ENCODE data around the gene GAS6. TPM values are rescaled to one million over a fixed set of nuclear protein-coding genes. Genes with fewer than 3 reads are reported as not detected.

Gene GAS6
- total RNA-seq, 1 experiment from 2014 or later: 20.9 TPM

- H3K4me3 ChIP-seq (ENCODE audit: low read length): no peak overlapping the region
- H4K20me1 ChIP-seq (ENCODE audit: low read length): no peaks in the 10 kb centered on the region
- H3K27me3 ChIP-seq (ENCODE audit: low read length): no peaks in the 10 kb centered on the region
- intact Hi-C loops (cut with micrococcal nuclease): loop anchor here (5.0 kb wide), 1 partner anchor 36 kb away; the partner anchor contains the start of gene GAS6
- H2AFZ ChIP-seq (ENCODE audit: low read length): no peak overlapping the region
- DNase-seq (peak; percentile 7), ATAC-seq (no peak)
- H3K4me2 ChIP-seq (ENCODE audit: low read length): 0 out of 2 replicates have a peak overlapping the region, but pooled peaks have one; percentile 45
- peak overlapping the region; percentile 71 for H3K27ac ChIP-seq (ENCODE audit: low read length)
- no peak overlapping the region for H3K9ac ChIP-seq (ENCODE audit: low read length)
- no TSS peak for BruUV-seq (replicated peaks)
- H3K36me3 ChIP-seq (ENCODE audit: low read depth, low read length): no peaks in the 10 kb centered on the region
- CTCF ChIA-PET: no interaction called here
- peaks cover 17% of the 10 kb centered on the region for H3K4me1 ChIP-seq (ENCODE audit: insufficient read depth, low read length)
- H3K79me2 ChIP-seq (ENCODE audit: low read length): no peaks in the 10 kb centered on the region
- H3F3A ChIP-seq (ENCODE audit: low read length, unreplicated experiment): no peaks in the 10 kb centered on the region
- no peaks in the 10 kb centered on the region for H3K9me3 ChIP-seq (ENCODE audit: low read length)
- POLR2A ChIA-PET (ENCODE audit: unreplicated experiment): no interaction called here
- no peaks in the 10 kb centered on the region for H3K9me2 ChIP-seq (replicated peaks; ENCODE audit: low read length)
- TF ChIP-seq EZH2phosphoT487 (IDR thresholded peaks at IDR 0.05; ENCODE audit: borderline replicate concordance, low read length): no peak
- TF ChIP-seq CTCF (conservative IDR thresholded peaks at IDR 0.05; ENCODE audit: low read depth, low read length): no peak
- TF ChIP-seq EZH2 (IDR thresholded peaks at IDR 0.05; ENCODE audit: low read length, unreplicated experiment): no peak
Measured at GRCh38 chr13:113897966-113898365, 34.1 kb upstream of the GAS6 start.

- peak overlapping the region; percentile 71 for H3K27ac ChIP-seq (ENCODE audit: low read length)
- ChIA-PET CTCF (no interaction called here), POLR2A (ENCODE audit: unreplicated experiment) (no interaction called here)
- H3K36me3 ChIP-seq (ENCODE audit: low read depth, low read length): no peaks in the 10 kb centered on the region
- H2AFZ ChIP-seq (ENCODE audit: low read length): peak overlapping the region; percentile 38; the same call in 1 of the 2 replicates
- no peaks in the 10 kb centered on the region for H3K27me3 ChIP-seq (ENCODE audit: low read length)
- peaks cover 17% of the 10 kb centered on the region for H3K4me1 ChIP-seq (ENCODE audit: insufficient read depth, low read length)
- H3K9ac ChIP-seq (ENCODE audit: low read length): no peak overlapping the region
- no TSS peak for BruUV-seq (replicated peaks)
- H3K9me2 ChIP-seq (replicated peaks; ENCODE audit: low read length): no peaks in the 10 kb centered on the region
- H3K9me3 ChIP-seq (ENCODE audit: low read length): no peaks in the 10 kb centered on the region
- intact Hi-C loops (cut with micrococcal nuclease): loop anchor here (5.0 kb wide), 1 partner anchor 35 kb away; the partner anchor contains the start of gene GAS6
- ATAC-seq (peak; percentile 96), DNase-seq (peak; percentile 92)
- no peak for TF ChIP-seq EZH2 (IDR thresholded peaks at IDR 0.05; ENCODE audit: low read length, unreplicated experiment)
- TF ChIP-seq CTCF (conservative IDR thresholded peaks at IDR 0.05; ENCODE audit: low read depth, low read length): no peak
- no peak for TF ChIP-seq EZH2phosphoT487 (IDR thresholded peaks at IDR 0.05; ENCODE audit: borderline replicate concordance, low read length)
- H3K79me2 ChIP-seq (ENCODE audit: low read length): no peaks in the 10 kb centered on the region
- H3K4me3 ChIP-seq (ENCODE audit: low read length): no peak overlapping the region
- H4K20me1 ChIP-seq (ENCODE audit: low read length): no peaks in the 10 kb centered on the region
- peak overlapping the region; percentile 45 for H3K4me2 ChIP-seq (ENCODE audit: low read length)
- H3F3A ChIP-seq (ENCODE audit: low read length, unreplicated experiment): no peaks in the 10 kb centered on the region
Measured at GRCh38 chr13:113897161-113897560, 33.3 kb upstream of the GAS6 start.

- H3K27ac ChIP-seq (ENCODE audit: low read length): no peak overlapping the region
- ChIA-PET CTCF (interaction anchor here (0.6 kb wide), 1 partner anchor 30 kb away, joined by 3 read pairs; no protein-coding TSS in a partner anchor), POLR2A (ENCODE audit: unreplicated experiment) (no interaction called here)
- H3K79me2 ChIP-seq (ENCODE audit: low read length): no peaks in the 10 kb centered on the region
- ATAC-seq (no peak), DNase-seq (no peak)
- no peaks in the 10 kb centered on the region for H3K9me2 ChIP-seq (replicated peaks; ENCODE audit: low read length)
- TF ChIP-seq EZH2 (IDR thresholded peaks at IDR 0.05; ENCODE audit: low read length, unreplicated experiment) (no peak), EZH2phosphoT487 (IDR thresholded peaks at IDR 0.05; ENCODE audit: borderline replicate concordance, low read length) (no peak), CTCF (conservative IDR thresholded peaks at IDR 0.05; ENCODE audit: low read depth, low read length) (no peak)
- no peak overlapping the region for H3K4me3 ChIP-seq (ENCODE audit: low read length)
- no peaks in the 10 kb centered on the region for H3K36me3 ChIP-seq (ENCODE audit: low read depth, low read length)
- H3K4me1 ChIP-seq (ENCODE audit: insufficient read depth, low read length): peaks cover 17% of the 10 kb centered on the region
- H3K9me3 ChIP-seq (ENCODE audit: low read length): 0 out of 2 replicates have a peak, but pooled peaks cover 4% of the 10 kb centered on the region
- no TSS peak for BruUV-seq (replicated peaks)
- H3K4me2 ChIP-seq (ENCODE audit: low read length): no peak overlapping the region
- H4K20me1 ChIP-seq (ENCODE audit: low read length): no peaks in the 10 kb centered on the region
- H3F3A ChIP-seq (ENCODE audit: low read length, unreplicated experiment): no peaks in the 10 kb centered on the region
- intact Hi-C loops (cut with micrococcal nuclease): loop anchor here (5.0 kb wide), 1 partner anchor 33 kb away; the partner anchor contains the start of gene GAS6
- H2AFZ ChIP-seq (ENCODE audit: low read length): no peak overlapping the region
- no peaks in the 10 kb centered on the region for H3K27me3 ChIP-seq (ENCODE audit: low read length)
- no peak overlapping the region for H3K9ac ChIP-seq (ENCODE audit: low read length)
Measured at GRCh38 chr13:113895436-113895835, 31.6 kb upstream of the GAS6 start.
